ENCODE measurements around the gene DMAC2L.

DMAC2L gene

DNA sequence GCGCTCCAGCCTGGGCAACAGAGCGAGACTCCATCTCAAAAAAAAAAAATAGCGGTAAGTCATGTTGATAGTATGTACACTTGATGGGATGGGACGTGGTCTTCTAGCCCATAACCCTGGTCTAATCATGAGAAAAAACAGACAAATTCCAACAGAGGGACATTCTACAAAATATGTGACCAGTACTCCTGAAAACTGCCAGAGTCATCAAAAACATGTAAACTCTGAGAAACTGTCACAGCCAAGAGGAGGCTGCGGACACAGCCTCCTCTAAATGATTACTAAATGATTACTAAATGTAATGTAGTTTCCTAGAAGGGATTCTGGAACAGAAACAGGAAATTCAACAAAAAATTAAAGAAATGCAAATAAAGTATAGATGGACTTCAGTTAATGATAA, 63.6 kb downstream of the DMAC2L start:
- WGBS (ENCODE audit: insufficient coverage): 100% methylated on average over 3 of the region's 5 CpGs
- DNase-seq: no peak
- ChIA-PET CTCF (interaction anchor here (1.2 kb wide), 1 partner anchor 8 kb away, joined by 3 read pairs; no protein-coding TSS in a partner anchor), POLR2A (no interaction called here)
- Histone ChIP-seq H3K4me3 (ENCODE audit: control insufficient read depth in 1 of 7, extremely low read depth in 1 of 7, insufficient read depth in 4 of 7, low read depth in 2 of 7, low read length in 6 of 7) (no peak overlapping the region), H3K9me3 (ENCODE audit: control extremely low read depth in 1 of 5, control insufficient read depth in 4 of 5, insufficient read depth in 2 of 5, low read depth in 1 of 5, low read length in 4 of 5) (no peaks in the 10 kb centered on the region), H3K27me3 (replicated peaks in 2 of 5; ENCODE audit: control insufficient read depth in 4 of 5, insufficient read depth in 5 of 5, low read length in 4 of 5) (no peaks in the 10 kb centered on the region), H3K36me3 (ENCODE audit: control insufficient read depth in 4 of 4, insufficient read depth in 4 of 4, low read length in 3 of 4) (peaks cover 0 to 4% (median 0%) of the 10 kb centered on the region in 4 experiments), H3K4me1 (ENCODE audit: control extremely low read depth in 1 of 4, control insufficient read depth in 4 of 4, insufficient read depth in 4 of 4, low read length in 3 of 4) (no peaks in the 10 kb centered on the region), H3K27ac (ENCODE audit: insufficient read depth in 1 of 2, low read depth in 1 of 2, low read length in 2 of 2, poor library complexity in 1 of 2, severe bottlenecking in 2 of 2) (no peak overlapping the region)

Data from common myeloid progenitor, CD34-positive (primary cell).